BE2C (cell line): ENCODE measurements around the gene N4BP3.
"Not testable (repeated sequence)": the region's sequence is repeated elsewhere in the genome, so short reads cannot be mapped to it uniquely, and the experiment has no call there.

Experiments
- DNase-seq: peaks from one replicate; pipeline ENCODE4 v3.0.0-alpha.2; 2020
- H3K27me3 ChIP-seq: fragments of 250-450 bp; sonication (Bioruptor Pico); 2 replicates; pipeline ENCODE4 v1.5.1; 2020; ENCODE audit warnings: mild to moderate bottlenecking
- H3K36me3 ChIP-seq: fragments of 250-450 bp; sonication (Bioruptor Pico); 2 replicates; pipeline ENCODE4 v1.5.1; 2020; ENCODE audit warnings: mild to moderate bottlenecking
- H3K4me1 ChIP-seq: fragments of 250-450 bp; sonication (Bioruptor Pico); 2 replicates; pipeline ENCODE4 v1.5.1; 2020
- H3K4me3 ChIP-seq: 2 replicates; pipeline ENCODE4 v1.5.1; 2011; ENCODE audit warnings: low read depth, low read length
- H3K9me3 ChIP-seq: fragments of 250-450 bp; sonication (Bioruptor Pico); 2 replicates; pipeline ENCODE4 v1.5.1; 2020
- CTCF ChIP-seq: IDR thresholded peaks from 2 replicates; pipeline ENCODE4 v1.5.1; 2012; ENCODE audit warnings: mild to moderate bottlenecking, low read depth, low read length

Gene N4BP3

DNA sequence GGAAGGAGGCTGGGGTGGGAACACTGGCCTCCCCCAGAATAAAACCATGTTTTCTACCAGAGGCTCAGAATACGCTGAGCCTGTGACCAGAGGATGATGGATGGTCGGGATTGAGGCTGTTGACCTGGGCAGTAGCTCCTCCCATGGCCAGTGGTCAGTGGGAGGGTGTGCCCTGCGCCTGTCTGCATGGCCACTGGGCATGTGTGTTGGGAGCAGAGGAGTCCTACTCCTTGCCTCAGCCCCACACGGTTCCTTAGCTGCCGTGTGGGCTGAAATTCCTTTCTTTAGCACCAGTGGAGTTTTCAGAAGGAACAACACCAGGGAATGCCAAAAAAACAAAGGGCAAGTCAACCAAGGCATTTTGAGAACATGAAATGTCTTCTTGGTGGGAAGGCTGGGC, 9.0 kb downstream of the N4BP3 start:
- no peaks in the 10 kb centered on the region for H3K9me3 ChIP-seq
- H3K4me3 ChIP-seq = peak overlapping the region; percentile 70
- no peaks in the 10 kb centered on the region for H3K27me3 ChIP-seq
- H3K36me3 ChIP-seq = no peaks in the 10 kb centered on the region
- no peak for DNase-seq
- peaks cover 8% of the 10 kb centered on the region for H3K4me1 ChIP-seq
- TF ChIP-seq CTCF = no peak

GRCh38 chr5:178123094-178123965, 10.0 kb downstream of the N4BP3 start:
- Histone ChIP-seq H3K4me3 (no peak overlapping the region), H3K27me3 (no peaks in the 10 kb centered on the region), H3K9me3 (no peaks in the 10 kb centered on the region), H3K36me3 (no peaks in the 10 kb centered on the region), H3K4me1 (peaks cover 8% of the 10 kb centered on the region)
- no peak for TF ChIP-seq CTCF
- no peak for DNase-seq

GRCh38 chr5:178123966-178124925, 10.9 kb downstream of the N4BP3 start:
- DNase-seq = no peak
- Histone ChIP-seq H3K4me1 (peaks cover 8% of the 10 kb centered on the region), H3K4me3 (no peak overlapping the region), H3K36me3 (no peaks in the 10 kb centered on the region), H3K9me3 (no peaks in the 10 kb centered on the region), H3K27me3 (no peaks in the 10 kb centered on the region)
- TF ChIP-seq CTCF = no peak

DNA sequence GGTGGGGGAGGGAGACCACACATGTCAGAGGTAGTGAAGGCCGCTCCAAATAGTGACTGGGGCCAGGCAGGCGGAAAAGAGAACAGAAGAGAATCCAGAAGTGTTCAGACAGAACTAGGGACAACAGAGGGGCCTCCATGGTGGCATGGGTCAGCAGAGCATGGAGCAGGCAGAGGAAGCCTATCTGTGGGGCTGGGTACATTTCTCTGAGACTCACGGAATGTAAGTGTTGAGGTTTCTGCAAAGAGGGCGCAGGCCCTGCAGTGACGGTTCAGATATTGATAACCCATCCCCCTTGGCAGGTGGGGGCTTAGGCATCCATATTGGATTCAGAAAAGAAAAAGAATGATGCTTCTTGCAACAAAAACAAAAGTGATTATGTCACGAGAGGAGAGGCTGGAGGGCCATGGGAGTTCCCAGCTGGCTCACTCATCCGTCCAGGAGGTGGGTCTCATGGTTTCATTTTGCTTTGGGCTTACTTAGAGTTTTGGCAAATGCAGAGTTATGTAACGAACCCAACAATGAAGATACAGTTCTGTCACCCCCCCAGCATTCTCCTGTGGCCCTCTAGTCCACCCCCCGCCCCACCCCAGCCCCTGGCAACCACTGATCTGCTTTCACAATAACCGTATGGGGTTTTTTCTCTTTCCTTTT, 12.0 kb downstream of the N4BP3 start:
- Histone ChIP-seq H3K9me3 (no peaks in the 10 kb centered on the region), H3K36me3 (no peaks in the 10 kb centered on the region), H3K4me1 (peaks cover 8% of the 10 kb centered on the region), H3K27me3 (no peaks in the 10 kb centered on the region), H3K4me3 (no peak overlapping the region)
- no peak for TF ChIP-seq CTCF
- no peak for DNase-seq

- no peaks in the 10 kb centered on the region for H3K9me3 ChIP-seq
- no peaks in the 10 kb centered on the region for H3K36me3 ChIP-seq
- peaks cover 4% of the 10 kb centered on the region for H3K4me1 ChIP-seq
- no peaks in the 10 kb centered on the region for H3K27me3 ChIP-seq
- no peak for DNase-seq
- no peak for TF ChIP-seq CTCF
- no peak overlapping the region for H3K4me3 ChIP-seq
Observed at GRCh38 chr5:178126556-178126955, 13.2 kb downstream of the N4BP3 start.

- H3K4me1 ChIP-seq, H3K9me3 ChIP-seq, H3K4me3 ChIP-seq, H3K27me3 ChIP-seq, DNase-seq, H3K36me3 ChIP-seq: not testable (repeated sequence)
Observed at GRCh38 chr5:178127300-178128009, 14.1 kb downstream of the N4BP3 start.
